ENCODE data around the gene WFDC5.
"Not testable (repeated sequence)": the region's sequence is repeated elsewhere in the genome, so short reads cannot be mapped to it uniquely, and the experiment has no call there.

WFDC5 gene

DNA sequence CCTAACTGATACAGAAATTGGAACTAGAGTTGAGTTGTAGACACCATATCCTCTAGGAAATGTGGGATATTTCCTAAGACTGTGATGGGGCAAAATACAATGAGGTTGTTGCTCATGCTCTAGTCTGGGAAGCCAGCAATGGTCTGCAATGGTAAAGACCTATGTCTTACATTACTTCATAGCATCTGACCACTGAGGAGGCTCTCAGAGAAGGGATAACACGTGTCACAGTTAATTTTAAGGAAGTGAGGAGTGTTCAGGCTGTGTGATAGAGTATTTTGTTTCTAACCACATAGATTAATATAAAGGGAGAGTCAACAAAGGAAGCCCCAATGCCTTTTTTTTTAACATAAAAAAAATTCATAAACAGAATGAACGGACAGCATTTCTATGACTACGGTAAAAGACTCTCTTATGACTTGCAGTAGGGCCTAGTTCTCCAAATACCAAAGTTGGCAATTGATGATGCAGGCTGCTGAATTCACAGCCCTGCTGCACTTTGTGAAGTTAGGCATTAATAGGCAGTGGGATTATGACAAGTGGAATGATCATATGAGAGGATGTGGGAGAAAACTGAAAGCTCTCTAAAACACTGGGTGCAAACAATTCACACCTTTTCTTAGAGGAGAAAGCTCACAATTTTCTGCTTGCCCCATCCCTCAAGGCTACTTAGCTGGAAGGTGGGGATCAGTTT is 27.7 kb downstream of the WFDC5 start:
- DNase-seq = no peak

DNA sequence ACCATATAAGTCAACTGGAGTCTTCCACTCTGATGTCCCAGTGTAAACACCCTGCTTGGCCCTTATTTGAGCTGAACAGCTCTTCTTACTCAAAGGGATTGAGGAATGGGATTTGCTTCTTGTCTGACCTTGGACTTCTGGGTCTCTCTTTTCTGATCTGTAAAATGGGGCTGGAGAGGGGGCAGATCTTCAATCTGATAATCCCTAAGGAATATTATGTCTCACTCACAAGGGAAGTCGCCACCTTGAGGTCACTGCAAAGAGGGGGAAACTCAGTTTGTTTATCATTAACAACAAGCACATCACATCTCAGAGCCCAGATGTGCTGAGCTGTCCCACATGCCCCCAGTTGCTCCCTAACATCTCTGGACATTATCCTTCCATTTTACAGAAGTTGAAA is 29.1 kb downstream of the WFDC5 start:
- DNase-seq = no peak

DNA sequence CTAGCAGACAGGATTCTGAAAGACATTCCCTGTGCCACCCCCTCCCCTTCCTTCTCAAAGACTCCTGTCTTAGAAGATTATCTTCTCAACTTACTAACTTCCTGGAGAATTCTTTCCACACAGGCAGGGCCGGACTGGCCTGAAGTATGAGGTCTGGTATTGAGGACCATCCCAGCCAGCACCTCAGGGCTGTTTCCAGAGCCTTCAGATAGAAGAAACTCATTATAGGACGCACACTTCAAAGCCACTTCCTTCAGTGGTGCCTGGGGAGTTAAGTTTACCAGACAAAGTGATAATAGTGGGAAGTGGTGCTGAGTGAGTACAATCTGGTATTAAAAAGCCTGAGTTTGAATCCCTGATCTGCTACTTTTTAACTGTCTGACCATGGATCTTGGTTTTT is 29.7 kb downstream of the WFDC5 start:
- no peak for DNase-seq

DNA sequence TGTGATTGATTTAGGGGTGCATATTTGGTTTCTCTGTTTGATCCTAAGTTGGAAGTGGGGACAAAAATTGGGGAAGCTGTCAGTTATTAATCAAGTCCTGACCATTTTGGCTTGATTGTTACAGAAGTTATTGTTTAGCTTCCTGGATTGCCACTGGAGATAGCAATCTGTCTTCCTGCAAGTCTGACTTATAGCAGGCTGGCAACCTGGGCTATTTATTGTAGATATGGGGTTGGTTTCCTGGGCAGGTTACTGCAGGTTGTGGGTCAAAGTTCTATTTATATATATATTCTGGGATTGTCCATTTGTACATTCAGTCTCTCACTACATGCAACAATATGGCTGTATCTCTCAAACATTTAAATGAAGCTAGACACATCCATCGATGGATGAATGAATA is 31.8 kb downstream of the WFDC5 start:
- DNase-seq = no peak

DNA sequence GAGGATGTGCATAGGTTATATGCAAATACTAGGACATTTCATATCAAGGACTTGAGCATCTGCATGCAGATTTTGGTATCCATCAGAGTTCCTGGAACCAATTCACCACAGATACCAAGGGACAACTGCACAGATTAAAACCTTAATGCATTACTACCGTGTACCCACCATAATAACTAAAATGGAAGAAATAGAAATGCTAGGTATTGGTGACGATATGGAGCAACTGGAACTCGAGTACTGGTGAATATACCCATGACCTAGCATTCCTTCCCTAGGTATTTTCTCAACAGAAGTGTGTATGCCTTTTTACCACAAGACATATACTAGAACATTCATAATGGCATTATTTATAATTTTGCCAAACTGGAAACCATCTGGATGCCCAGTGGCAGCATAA is 32.5 kb downstream of the WFDC5 start:
- no peak for DNase-seq

DNA sequence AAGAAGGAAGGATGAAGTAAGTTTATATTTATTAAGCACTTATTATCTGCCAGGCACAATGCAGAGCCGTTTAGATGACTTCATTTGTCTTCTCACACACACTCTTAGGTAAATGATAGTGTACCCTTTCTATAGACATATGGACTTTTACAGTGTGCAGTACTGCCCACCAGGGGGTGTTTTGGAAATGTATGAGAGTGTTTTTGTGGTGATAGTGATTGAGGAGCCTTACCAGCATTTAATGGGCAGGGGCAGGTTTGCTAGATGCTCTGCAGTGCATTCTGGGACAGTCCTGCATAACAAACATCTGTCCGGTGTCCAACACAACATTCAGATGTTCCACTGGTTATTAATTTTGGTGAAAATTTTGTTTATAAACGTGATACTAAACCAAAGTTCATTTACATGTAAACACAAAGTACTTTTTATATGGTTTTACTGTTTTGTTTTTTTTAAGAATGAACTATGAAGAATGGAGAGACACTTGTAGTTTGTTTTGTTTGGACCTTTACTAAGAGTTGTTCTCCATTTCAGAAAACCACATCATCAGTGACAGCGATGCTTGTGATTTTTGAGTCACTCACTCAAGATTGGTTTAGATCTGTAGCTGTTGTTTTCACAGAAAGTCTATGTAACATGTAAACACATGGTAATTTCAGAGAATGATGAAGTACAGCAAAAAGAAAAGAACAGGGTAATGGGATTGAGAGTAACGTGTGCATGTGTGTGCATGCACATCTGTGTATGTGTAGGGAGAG is 33.9 kb downstream of the WFDC5 start:
- no peak for DNase-seq

DNA sequence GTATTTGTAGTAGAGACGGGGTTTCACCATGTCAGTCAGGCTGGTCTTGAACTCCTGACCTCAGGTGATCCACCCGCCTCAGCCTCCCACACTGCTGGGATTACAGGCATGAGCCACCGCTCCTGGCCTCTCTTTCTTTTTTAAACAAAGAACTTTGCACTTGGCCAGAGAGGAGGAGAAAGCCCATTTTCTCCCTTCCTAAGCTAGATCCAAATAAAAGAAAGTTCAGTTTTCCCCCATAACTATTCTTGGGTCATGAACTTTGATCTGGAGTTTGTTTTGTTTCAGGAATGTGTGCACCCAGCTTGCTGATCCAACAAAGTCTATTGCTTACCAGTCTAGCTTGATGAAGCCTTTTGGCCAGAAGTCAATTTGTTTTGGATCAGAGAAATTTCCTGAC is 37.4 kb downstream of the WFDC5 start:
- DNase-seq = no peak

DNA sequence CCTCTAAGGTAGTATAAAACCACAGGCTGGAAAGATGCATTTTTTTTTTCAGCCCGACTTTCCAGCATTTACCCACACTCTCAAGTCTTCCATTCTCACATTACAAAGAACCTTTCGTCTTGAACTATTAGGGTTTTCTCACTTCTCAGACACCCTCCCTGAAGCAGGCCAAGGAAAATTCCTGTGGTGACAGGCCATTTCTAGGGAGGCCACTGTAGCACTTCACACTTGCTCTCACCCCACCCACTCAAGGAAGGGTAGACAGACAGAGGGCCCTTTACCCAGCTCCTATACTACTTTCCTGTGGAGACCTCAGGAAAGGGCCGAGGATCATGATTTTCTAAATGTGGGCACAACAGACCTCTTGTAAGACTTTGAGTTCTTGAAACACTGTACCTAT is 41.8 kb downstream of the WFDC5 start:
- DNase-seq = no peak

DNA sequence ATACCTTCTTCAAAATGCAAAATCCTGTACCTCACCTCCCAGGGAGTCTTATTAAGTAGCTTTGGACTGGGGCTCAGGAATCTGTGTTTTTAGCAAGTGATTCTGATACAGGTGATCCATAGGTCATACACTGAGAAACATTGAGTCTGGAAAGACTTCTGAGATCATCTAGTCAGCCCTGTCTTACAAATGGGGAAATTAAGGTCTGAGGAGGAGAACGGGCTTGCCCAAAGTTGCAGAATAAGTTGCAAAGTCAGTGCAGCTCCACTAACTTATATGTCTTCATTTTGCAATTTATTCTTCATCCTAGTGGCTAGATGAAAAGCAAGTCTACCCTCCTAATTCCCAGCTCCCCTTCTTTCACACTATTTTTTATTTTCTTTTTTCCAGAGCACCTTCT is 42.9 kb downstream of the WFDC5 start:
- no peak for DNase-seq

DNA sequence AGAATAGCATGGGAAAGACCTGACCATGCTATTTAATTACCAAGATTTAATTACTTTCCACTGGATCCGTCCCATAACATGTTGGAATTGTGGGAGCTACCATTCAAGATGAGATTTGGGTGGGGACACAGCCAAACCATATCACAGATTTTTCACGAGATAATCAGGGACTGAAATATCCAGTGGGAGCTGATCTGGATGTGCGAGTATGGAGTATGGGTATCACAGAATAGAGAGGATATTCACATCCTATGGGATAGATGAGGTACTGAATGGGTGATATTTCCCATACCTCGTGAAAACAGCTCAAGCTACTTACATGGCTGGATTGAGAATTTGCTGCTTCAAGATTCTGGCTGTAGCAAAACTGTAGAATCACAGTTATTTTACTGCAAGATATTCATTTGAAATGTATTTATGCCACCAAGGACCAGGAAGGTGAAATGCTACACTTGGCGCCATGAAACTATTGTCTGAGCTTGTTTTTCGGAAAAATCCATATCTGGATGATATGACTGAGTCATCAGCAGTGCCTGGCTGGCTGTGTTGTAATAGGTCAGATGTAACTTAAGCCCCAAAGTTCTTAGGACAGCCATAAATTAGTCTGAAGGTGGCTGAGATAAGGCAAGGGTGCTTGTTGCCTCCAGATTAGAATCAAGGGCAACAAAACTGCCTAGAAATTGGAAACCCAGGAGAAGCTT is 43.9 kb downstream of the WFDC5 start:
- no peak for DNase-seq

DNA sequence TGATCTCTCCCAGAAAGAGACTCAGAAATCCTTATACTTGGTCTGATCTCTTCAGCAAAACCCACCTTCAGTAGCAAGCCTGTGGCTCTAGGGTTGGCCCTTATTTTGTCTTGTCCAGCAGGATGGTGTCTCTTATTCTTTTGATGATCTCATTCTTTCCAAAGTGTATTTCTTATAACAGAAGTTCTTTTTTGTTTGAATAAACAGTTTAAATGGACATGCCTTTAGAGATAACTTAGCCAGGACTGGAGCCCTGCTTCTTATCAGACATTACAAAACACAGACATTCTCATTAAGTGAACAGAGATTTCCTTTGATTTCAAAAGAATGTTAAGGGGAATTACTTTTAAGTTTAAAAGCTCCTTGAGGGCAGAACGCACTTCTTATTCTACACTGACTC is 45.7 kb downstream of the WFDC5 start:
- DNase-seq = no peak

DNA sequence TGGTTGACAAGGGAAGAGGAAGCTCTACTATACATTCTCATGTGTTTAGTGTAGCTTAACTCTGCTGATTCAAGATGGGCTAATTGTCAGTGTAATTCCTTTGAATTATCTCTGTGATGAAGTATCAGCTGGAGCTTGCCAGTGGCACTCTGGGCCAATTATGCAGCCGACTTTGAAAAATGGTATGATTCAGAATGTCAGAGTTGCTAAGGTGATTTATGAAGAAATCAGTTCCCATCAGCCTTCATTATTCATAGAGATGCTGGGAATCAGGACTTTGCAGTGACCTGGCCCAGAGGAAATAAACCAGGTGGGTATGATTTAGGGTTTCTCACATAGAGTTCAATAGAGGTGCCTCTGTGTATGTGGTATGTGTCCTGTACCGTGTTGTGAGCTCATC is 47.4 kb downstream of the WFDC5 start:
- no peak for DNase-seq

DNA sequence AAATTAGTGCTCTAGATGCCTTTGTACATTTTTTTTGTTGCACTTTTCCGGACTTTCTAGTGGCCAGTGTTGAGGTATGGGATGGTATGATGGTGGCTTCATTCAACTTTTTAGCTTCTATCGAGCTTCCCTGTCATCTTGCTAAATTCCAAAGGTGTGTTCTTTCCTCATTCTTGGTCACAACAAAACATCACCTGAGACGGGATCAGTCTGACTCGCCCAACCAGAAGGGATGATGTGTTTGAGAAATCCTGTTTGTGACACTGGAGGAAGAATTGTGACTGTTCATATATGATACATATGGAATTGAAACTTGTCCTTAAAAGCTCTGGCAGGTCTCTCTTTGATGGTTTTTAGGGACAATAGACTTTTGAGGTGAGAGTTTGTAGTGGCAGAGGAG is 47.9 kb downstream of the WFDC5 start:
- DNase-seq = no peak

DNA sequence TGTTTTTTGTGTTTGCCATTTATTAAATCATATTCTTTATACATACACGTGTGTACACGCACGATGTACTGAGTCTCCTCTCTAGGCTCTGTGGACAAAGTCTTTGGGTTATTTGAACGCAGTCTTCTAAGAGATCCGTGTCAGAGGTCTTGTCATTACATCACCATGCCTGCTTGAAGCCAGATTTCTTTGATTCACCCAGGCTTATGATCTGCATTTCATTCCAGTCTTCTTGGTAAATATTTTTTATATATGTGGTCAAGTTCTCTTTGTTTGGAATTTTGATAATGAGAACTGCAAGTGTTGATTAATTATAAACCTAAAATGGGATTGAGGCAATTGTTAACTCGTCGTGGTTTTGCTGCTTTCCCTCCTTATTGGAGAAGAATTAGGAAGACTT is 48.6 kb downstream of the WFDC5 start:
- no peak for DNase-seq

DNA sequence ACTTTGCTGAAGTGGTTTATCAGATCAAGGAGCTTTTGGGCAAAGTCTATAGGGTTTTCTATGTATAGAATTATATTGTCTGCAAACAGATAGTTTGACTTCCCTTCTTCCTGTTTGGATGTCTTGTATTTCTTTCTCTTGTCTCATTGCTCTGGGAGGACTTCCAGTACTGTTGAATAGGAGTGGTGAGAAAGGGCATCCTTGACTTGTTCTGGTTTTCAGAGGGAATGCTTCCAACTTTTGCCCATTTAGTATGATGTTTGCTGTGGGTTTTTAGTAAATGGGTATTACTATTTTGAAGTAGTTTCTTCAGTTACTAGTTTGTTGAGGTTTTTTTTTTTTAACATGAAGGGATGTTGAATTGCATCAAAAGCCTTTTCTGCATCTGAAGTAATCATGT is 50.2 kb downstream of the WFDC5 start:
- DNase-seq = no peak

DNA sequence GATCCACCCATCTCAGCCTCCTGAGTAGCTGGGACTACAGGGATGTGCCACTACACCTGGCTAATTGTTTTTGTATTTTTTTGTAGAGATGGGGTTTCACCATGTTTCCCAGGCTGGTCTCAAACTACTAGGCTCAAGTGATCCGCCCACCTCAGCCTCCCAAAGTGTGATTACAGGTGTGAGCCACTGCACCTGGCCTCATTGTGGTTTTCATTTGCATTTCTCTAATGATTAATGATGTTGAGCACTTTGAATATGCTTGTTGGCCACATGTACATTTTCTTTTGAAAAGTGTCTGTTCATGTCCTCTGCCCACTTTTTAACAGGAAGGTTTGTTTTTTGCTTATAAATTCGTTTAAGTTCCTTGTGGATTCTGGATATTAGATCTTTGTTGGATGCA is 51.9 kb downstream of the WFDC5 start:
- DNase-seq = not testable (repeated sequence)

DNA sequence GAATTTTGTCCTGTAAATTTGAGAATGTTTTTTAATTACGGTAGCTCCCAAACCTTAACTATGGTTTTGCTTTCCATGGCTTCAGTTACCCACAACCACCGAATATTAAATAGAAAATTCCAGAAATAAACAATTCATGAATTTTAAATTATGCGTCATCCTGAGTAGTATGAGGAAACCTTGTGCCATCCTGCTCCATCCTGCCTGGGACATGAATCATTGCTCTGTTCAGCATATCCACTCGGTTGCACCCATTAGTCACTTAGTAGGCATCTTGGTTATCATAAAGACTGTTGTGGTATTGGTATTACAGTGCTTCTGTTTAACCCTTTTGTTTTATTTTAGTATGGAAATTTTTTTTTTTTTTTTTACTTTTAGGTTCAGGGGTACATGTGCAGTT is 53.7 kb downstream of the WFDC5 start:
- no peak for DNase-seq

DNA sequence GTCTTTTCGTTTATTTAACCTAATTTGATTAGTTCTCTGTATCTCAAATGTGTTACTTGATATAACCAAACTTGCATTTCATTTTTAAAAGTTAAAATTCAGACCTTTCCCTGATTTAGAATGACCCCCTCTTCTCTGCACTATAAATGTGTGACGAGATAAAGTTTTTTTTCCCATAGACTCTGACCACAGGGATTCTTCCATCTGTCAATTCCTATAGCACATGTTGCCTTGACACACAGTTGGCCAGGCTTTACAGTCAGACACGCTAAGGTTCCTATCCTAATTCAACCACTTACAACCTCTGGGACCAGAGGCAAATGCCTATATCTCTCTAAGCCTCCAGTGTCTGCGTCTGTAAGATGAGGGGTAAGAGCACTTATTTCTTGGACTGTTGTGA is 54.7 kb downstream of the WFDC5 start:
- no peak for DNase-seq
